GM10266 (cell line): ENCODE data around the gene SLC35E3.
"Not testable (repeated sequence)": the region's sequence is repeated elsewhere in the genome, so short reads cannot be mapped to it uniquely, and the experiment has no call there.

ENCODE experiments used
- DNase-seq: peaks from one replicate; pipeline ENCODE4 v3.0.0; 2012; ENCODE audit errors: extremely low spot score
- TF ChIP-seq, protein P1 (sequence below): IDR thresholded peaks from 2 replicates; pipeline ENCODE4 v1.5.1; 2012; ENCODE audit warnings: mild to moderate bottlenecking, low read depth; ENCODE audit not compliant: control insufficient read depth, insufficient read depth; ENCODE audit errors: missing control alignments

Gene SLC35E3

DNA sequence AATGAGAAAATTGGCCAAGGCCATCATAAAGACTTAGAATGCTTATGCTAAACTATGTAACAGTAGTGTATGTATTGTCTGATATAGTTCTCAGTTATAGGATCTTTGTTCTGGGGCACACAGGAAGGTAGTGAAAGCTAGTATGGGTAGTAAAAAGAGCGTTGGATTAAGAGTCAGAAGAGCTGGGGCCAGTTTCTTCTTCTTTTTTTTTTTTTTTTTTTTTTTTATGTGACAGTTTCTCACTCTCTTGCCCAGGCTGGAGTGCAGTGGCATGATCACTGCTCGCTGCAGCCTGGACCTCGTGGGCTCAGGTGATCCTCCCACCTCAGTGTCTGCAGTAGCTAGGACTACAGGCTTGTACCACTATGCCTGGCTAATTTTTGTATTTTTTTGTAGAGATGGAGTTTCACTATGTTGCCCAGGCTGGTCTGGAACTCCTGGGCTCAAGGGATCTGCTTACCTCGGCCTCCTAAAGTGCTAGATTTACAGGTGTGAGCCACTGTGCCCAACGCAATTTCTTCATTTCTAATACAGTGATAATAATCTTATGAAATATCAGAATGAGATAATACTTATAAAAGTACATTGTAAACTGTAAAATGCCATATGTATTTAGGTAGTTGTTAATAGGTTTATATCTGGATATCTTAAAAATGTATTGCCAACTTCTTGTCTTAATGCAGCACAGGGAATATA, 69.4 kb downstream of the SLC35E3 start:
- TF ChIP-seq, protein P1, sequence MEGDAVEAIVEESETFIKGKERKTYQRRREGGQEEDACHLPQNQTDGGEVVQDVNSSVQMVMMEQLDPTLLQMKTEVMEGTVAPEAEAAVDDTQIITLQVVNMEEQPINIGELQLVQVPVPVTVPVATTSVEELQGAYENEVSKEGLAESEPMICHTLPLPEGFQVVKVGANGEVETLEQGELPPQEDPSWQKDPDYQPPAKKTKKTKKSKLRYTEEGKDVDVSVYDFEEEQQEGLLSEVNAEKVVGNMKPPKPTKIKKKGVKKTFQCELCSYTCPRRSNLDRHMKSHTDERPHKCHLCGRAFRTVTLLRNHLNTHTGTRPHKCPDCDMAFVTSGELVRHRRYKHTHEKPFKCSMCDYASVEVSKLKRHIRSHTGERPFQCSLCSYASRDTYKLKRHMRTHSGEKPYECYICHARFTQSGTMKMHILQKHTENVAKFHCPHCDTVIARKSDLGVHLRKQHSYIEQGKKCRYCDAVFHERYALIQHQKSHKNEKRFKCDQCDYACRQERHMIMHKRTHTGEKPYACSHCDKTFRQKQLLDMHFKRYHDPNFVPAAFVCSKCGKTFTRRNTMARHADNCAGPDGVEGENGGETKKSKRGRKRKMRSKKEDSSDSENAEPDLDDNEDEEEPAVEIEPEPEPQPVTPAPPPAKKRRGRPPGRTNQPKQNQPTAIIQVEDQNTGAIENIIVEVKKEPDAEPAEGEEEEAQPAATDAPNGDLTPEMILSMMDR: no peak
- DNase-seq: no peak

- DNase-seq: no peak
- TF ChIP-seq, protein P1: no peak
Measured at GRCh38 chr12:68815928-68816800, 70.2 kb downstream of the SLC35E3 start.

GRCh38 chr12:68819481-68819880, 73.5 kb downstream of the SLC35E3 start:
- DNase-seq: not testable (repeated sequence)

DNA sequence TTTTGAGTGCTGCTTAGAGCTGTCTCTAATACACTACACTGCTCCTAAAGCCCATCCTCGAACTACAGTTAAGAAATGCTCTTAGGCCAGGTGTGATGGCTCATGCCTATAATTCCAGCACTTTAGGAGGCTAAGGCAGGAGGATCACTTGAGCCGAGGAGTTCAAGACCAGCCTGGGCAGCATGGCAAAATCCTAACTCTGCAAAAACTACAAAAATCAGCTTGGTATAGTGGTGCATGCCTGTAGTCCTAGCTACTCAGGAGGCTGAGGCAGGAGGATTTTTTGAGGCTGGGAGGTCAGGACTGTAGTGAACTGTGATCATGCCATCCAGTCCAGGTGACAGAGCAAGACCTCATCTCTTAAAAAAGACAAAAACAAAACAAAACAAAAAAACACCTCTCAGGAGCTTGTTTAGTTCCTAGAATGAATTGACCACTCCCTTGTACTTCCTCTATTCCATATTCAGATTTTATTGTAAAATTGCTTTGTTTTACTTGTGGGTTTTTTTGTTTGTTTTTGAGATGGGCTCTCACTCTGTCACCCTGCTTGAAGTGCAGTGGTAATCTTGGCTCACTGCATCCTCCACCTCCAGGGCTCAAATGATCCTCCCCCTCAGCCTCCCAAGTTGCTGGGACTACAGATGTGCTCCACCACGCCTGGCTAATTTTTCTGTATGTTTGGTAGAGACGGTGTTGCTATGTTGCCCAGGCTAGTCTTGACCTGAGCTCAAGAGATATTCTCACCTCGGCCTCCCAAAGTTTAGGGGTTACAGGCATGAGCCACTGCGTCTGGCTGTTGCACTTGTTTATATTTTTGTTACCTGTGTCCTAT, 75.6 kb downstream of the SLC35E3 start:
- TF ChIP-seq, protein P1: no peak
- no peak for DNase-seq

- TF ChIP-seq, protein P1: no peak
- no peak for DNase-seq
Measured at GRCh38 chr12:68823696-68824095, 77.7 kb downstream of the SLC35E3 start.

GRCh38 chr12:68824131-68824530, 78.2 kb downstream of the SLC35E3 start:
- TF ChIP-seq, protein P1: no peak
- no peak for DNase-seq

GRCh38 chr12:68824597-68825250, 78.7 kb downstream of the SLC35E3 start:
- no peak for DNase-seq
- TF ChIP-seq, protein P1: no peak
